Chondrocyte (in vitro differentiated cells): ENCODE data around the gene ZNF473. TPM values are rescaled to one million over a fixed set of nuclear protein-coding genes. Genes with fewer than 3 reads are reported as not detected.

Source experiments
- DNase-seq: peaks from one replicate; pipeline ENCODE4 v3.0.0; 2021; ENCODE audit warnings: mixed read lengths, low spot score
- H3K27ac Mint-ChIP-seq: one replicate; pipeline ENCODE4 v1.8.0; 2021; ENCODE audit warnings: mild to moderate bottlenecking, moderate library complexity, mixed read lengths; ENCODE audit not compliant: unreplicated experiment
- H3K27me3 Mint-ChIP-seq: 2 replicates; pipeline ENCODE4 v1.8.0; 2021; ENCODE audit warnings: low read depth, mixed read lengths
- H3K36me3 Mint-ChIP-seq: 2 replicates; pipeline ENCODE4 v1.8.0; 2021; ENCODE audit warnings: low read depth, mixed read lengths
- H3K4me1 Mint-ChIP-seq: 2 replicates; pipeline ENCODE4 v1.8.0; 2021; ENCODE audit warnings: low read depth, mild to moderate bottlenecking, mixed read lengths
- H3K4me3 Mint-ChIP-seq: one replicate; pipeline ENCODE4 v1.8.0; 2021; ENCODE audit warnings: mild to moderate bottlenecking, moderate library complexity, mixed read lengths; ENCODE audit not compliant: unreplicated experiment
- H3K9me3 Mint-ChIP-seq: 2 replicates; pipeline ENCODE4 v1.8.0; 2021; ENCODE audit warnings: low read depth, mixed read lengths
- CTCF ChIP-seq: fragments of 200-600 bp; sonication (generic); IDR thresholded peaks from 2 replicates; pipeline ENCODE4 v1.5.0; 2021; ENCODE audit warnings: antibody characterized with exemption, mild to moderate bottlenecking, moderate library complexity
- total RNA-seq: library from RNA; stranded (reverse); gene quantifications from 3 replicates; pipeline ENCODE4 v1.2.1, GENCODE V29; 2021

ZNF473 gene
- total RNA-seq, 1 donor from 2014 or later, result 7.3 TPM

GRCh38 chr19:49981603-49982593 is 43.9 kb upstream of the ZNF473 start:
- no peak for TF ChIP-seq CTCF
- Mint-ChIP-seq H3K27me3 (no peaks in the 10 kb centered on the region), H3K4me1 (no peaks in the 10 kb centered on the region), H3K27ac (no peak overlapping the region), H3K36me3 (peaks cover 16% of the 10 kb centered on the region), H3K9me3 (no peaks in the 10 kb centered on the region), H3K4me3 (no peak overlapping the region)
- no peak for DNase-seq

GRCh38 chr19:49983645-49984229 is 42.1 kb upstream of the ZNF473 start:
- H3K27me3 Mint-ChIP-seq, result no peaks in the 10 kb centered on the region
- peaks cover 21% of the 10 kb centered on the region for H3K36me3 Mint-ChIP-seq
- DNase-seq, result no peak
- TF ChIP-seq CTCF, result peak; percentile 82
- no peaks in the 10 kb centered on the region for H3K9me3 Mint-ChIP-seq
- H3K4me3 Mint-ChIP-seq, result no peak overlapping the region
- H3K27ac Mint-ChIP-seq, result no peak overlapping the region
- no peaks in the 10 kb centered on the region for H3K4me1 Mint-ChIP-seq

GRCh38 chr19:49984491-49984890 is 41.3 kb upstream of the ZNF473 start:
- peaks cover 22% of the 10 kb centered on the region for H3K36me3 Mint-ChIP-seq
- no peaks in the 10 kb centered on the region for H3K4me1 Mint-ChIP-seq
- H3K27me3 Mint-ChIP-seq, result no peaks in the 10 kb centered on the region
- no peak for DNase-seq
- no peaks in the 10 kb centered on the region for H3K9me3 Mint-ChIP-seq
- H3K4me3 Mint-ChIP-seq, result no peak overlapping the region
- no peak for TF ChIP-seq CTCF
- H3K27ac Mint-ChIP-seq, result no peak overlapping the region

- no peaks in the 10 kb centered on the region for H3K4me1 Mint-ChIP-seq
- no peaks in the 10 kb centered on the region for H3K27me3 Mint-ChIP-seq
- peaks cover 21% of the 10 kb centered on the region for H3K36me3 Mint-ChIP-seq
- TF ChIP-seq CTCF, result no peak
- H3K27ac Mint-ChIP-seq, result no peak overlapping the region
- no peak for DNase-seq
- no peak overlapping the region for H3K4me3 Mint-ChIP-seq
- H3K9me3 Mint-ChIP-seq, result no peaks in the 10 kb centered on the region
These were observed 39.9 kb upstream of the ZNF473 start for GRCh38 chr19:49985871-49986270.

GRCh38 chr19:49986354-49986753 is 39.5 kb upstream of the ZNF473 start:
- Mint-ChIP-seq H3K27ac (no peak overlapping the region), H3K9me3 (no peaks in the 10 kb centered on the region), H3K36me3 (peaks cover 26% of the 10 kb centered on the region), H3K4me3 (no peak overlapping the region), H3K27me3 (no peaks in the 10 kb centered on the region), H3K4me1 (no peaks in the 10 kb centered on the region)
- TF ChIP-seq CTCF, result no peak
- no peak for DNase-seq
